HepG2 (cell line): ENCODE results near the gene ZNF433. TPM values are rescaled to one million over a fixed set of nuclear protein-coding genes. Genes with fewer than 3 reads are reported as not detected.
A peak's percentile ranks its signal among the peaks of the same experiment; 100 is the strongest.

Experiments
- ATAC-seq: fragments of 200-7000 bp; cut with Tn5 transposase; 3 replicates; pipeline ENCODE4 v1.9.1; 2020; ENCODE audit warnings: mild to moderate bottlenecking, moderate library complexity
- BruUV-seq: library from RNA; stranded (reverse); fragments of 400-500 nt; replicated peaks from 2 replicates; lab custom pipeline; 2021; lab: Mats Ljungman, UMichigan
- CTCF ChIA-PET: fragments of 300-600 bp; formaldehyde crosslinking; extraction: SDS; loops from one replicate; lab custom pipeline; 2021; ENCODE audit warnings: low total read pairs, inconsistent platforms, low intra/inter-chr PET ratio; lab: Yijun Ruan, JAX
- POLR2A ChIA-PET: fragments of 350-600 bp; sonication (Branson Sonifier 250); formaldehyde crosslinking; loops from one replicate; lab custom pipeline; 2020; ENCODE audit warnings: antibody characterized with exemption, inconsistent platforms; lab: Yijun Ruan, JAX
- DNase-seq: peaks from one replicate; pipeline ENCODE4 v3.0.0-alpha.2; 2015; ENCODE audit warnings: low spot score
- FAIRE-seq: peaks from 3 replicates; lab custom pipeline; 2011; peaks lifted over from hg19 to GRCh38; lab: Jason Lieb, UNC
- H2AFZ ChIP-seq: one replicate; pipeline ENCODE4 v1.6.1; 2011; ENCODE audit warnings: low read length, inconsistent platforms
- H3K27ac ChIP-seq: fragments of 300-600 bp; 3 replicates; pipeline ENCODE4 v1.8.0; 2011; ENCODE audit warnings: mixed run types, mild to moderate bottlenecking, mixed read lengths, low read length, inconsistent platforms; ENCODE audit not compliant: insufficient read depth; ENCODE audit errors: extremely low read length
- H3K27me3 ChIP-seq, 2 experiments: fragments of 200-600 bp in 1 of 2; 2 replicates in 1 of 2; 3 replicates in 1 of 2; pipeline versions ENCODE4 v1.6.0 to v1.8.0; 2011; ENCODE audit warnings: low read length in 2 of 2, mild to moderate bottlenecking in 2 of 2, moderate library complexity in 2 of 2, inconsistent platforms in 1 of 2; ENCODE audit not compliant: insufficient read depth in 2 of 2, control insufficient read depth in 1 of 2
- H3K36me3 ChIP-seq, 2 experiments: fragments of 200-600 bp in 1 of 2; replicated peaks in 1 of 2; 2 replicates in 1 of 2; 3 replicates in 1 of 2; pipeline versions ENCODE4 v1.5.1 to v1.8.0; 2011; ENCODE audit warnings: low read length in 2 of 2, inconsistent platforms in 1 of 2; ENCODE audit not compliant: insufficient read depth in 2 of 2, control insufficient read depth in 1 of 2
- H3K4me1 ChIP-seq: 2 replicates; pipeline ENCODE4 v1.5.1; 2012; ENCODE audit warnings: low read length, inconsistent platforms; ENCODE audit not compliant: insufficient read depth
- H3K4me2 ChIP-seq: 2 replicates; pipeline ENCODE4 v1.6.0; 2011; ENCODE audit warnings: low read depth, low read length, inconsistent platforms
- H3K4me3 ChIP-seq, 3 experiments: fragments of 200-600 bp in 1 of 3; sonication (generic), shearing (Covaris generic) in 1 of 3; replicated peaks in 1 of 3; 2 replicates each; pipeline ENCODE4 v1.5.1; 2011 to 2016; ENCODE audit warnings: low read length in 3 of 3, inconsistent platforms in 2 of 3, low read depth in 2 of 3, mild to moderate bottlenecking in 2 of 3, control low read depth in 1 of 3, mixed read lengths in 1 of 3; ENCODE audit not compliant: insufficient read depth in 1 of 3
- H3K79me2 ChIP-seq: one replicate; pipeline ENCODE4 v1.6.1; 2011; ENCODE audit warnings: low read length, inconsistent platforms; ENCODE audit not compliant: insufficient read depth
- H3K9ac ChIP-seq: 2 replicates; pipeline ENCODE4 v1.6.0; 2011; ENCODE audit warnings: mild to moderate bottlenecking, low read depth, low read length, inconsistent platforms; ENCODE audit not compliant: insufficient read depth
- H3K9me3 ChIP-seq: 2 replicates; pipeline ENCODE4 v1.5.1; 2012; ENCODE audit warnings: mild to moderate bottlenecking, low read length
- H4K20me1 ChIP-seq: 2 replicates; pipeline ENCODE4 v1.6.0; 2011; ENCODE audit warnings: inconsistent platforms, mild to moderate bottlenecking, low read length, moderate library complexity; ENCODE audit not compliant: insufficient read depth
- AHDC1 ChIP-seq: sonication (generic); formaldehyde crosslinking; IDR thresholded peaks from 2 replicates; pipeline ENCODE4 v1.5.1; 2020; ENCODE audit warnings: mild to moderate bottlenecking, missing genetic modification reagents, borderline replicate concordance
- ATF4 ChIP-seq, 2 experiments: fragments of 450-650 bp in 1 of 2; sonication (generic) in 1 of 2; formaldehyde crosslinking; IDR thresholded peaks; 2 replicates each; pipeline versions ENCODE4 v1.5.0 to v1.8.0; 2020 to 2022; ENCODE audit warnings: mild to moderate bottlenecking in 1 of 2, missing genetic modification reagents in 1 of 2
- EED ChIP-seq: sonication (generic); formaldehyde crosslinking; IDR thresholded peaks from 2 replicates; pipeline ENCODE4 v1.5.0; 2020; ENCODE audit warnings: mild to moderate bottlenecking, missing genetic modification reagents
- FOSL1 ChIP-seq: sonication (generic); formaldehyde crosslinking; IDR thresholded peaks from 2 replicates; pipeline ENCODE4 v1.9.0; 2021; ENCODE audit warnings: missing genetic modification reagents, borderline replicate concordance
- IKZF1 ChIP-seq: fragments of 450-650 bp; IDR thresholded peaks from 2 replicates; pipeline ENCODE4 v1.7.1; 2016
- JUND ChIP-seq: sonication (generic); formaldehyde crosslinking; IDR thresholded peaks from 2 replicates; pipeline ENCODE4 v1.8.0; 2022; ENCODE audit warnings: mild to moderate bottlenecking, missing genetic modification reagents
- KMT2A ChIP-seq: sonication (generic); formaldehyde crosslinking; IDR thresholded peaks from 2 replicates; pipeline ENCODE4 v1.4.0; 2020; ENCODE audit warnings: missing genetic modification reagents
- NFYB ChIP-seq: sonication (generic); formaldehyde crosslinking; IDR thresholded peaks from 2 replicates; pipeline ENCODE4 v1.4.0; 2020; ENCODE audit warnings: missing genetic modification reagents
- RAD51 ChIP-seq: fragments of 450-650 bp; IDR thresholded peaks from 2 replicates; pipeline ENCODE4 v1.6.1; 2016; ENCODE audit warnings: borderline replicate concordance
- RELA ChIP-seq: sonication (generic); formaldehyde crosslinking; IDR thresholded peaks from 2 replicates; pipeline ENCODE4 v1.4.0; 2020; ENCODE audit warnings: missing genetic modification reagents
- RXRB ChIP-seq: IDR thresholded peaks from 2 replicates; pipeline ENCODE4 v1.6.1; 2016; ENCODE audit warnings: borderline replicate concordance, missing genetic modification reagents, missing compliant biosample characterization
- SMYD3 ChIP-seq: sonication (generic); formaldehyde crosslinking; IDR thresholded peaks from 2 replicates; pipeline ENCODE4 v1.8.1; 2023; ENCODE audit warnings: mild to moderate bottlenecking, missing genetic modification reagents
- SNAPC2 ChIP-seq: sonication (generic); formaldehyde crosslinking; IDR thresholded peaks from 2 replicates; pipeline ENCODE4 v1.8.1; 2022; ENCODE audit warnings: mild to moderate bottlenecking, missing genetic modification reagents
- ZBTB21 ChIP-seq: sonication (generic); formaldehyde crosslinking; IDR thresholded peaks from 2 replicates; pipeline ENCODE4 v1.4.0; 2020; ENCODE audit warnings: missing genetic modification reagents
- ZNF260 ChIP-seq: sonication (generic); formaldehyde crosslinking; IDR thresholded peaks from 2 replicates; pipeline ENCODE4 v1.4.0; 2020; ENCODE audit warnings: missing genetic modification reagents, low read depth, mild to moderate bottlenecking, borderline replicate concordance
- ZNF549 ChIP-seq: sonication (generic); formaldehyde crosslinking; IDR thresholded peaks from 2 replicates; pipeline ENCODE4 v1.5.0; 2020; ENCODE audit warnings: missing genetic modification reagents
- ZNF569 ChIP-seq: sonication (generic); formaldehyde crosslinking; IDR thresholded peaks from 2 replicates; pipeline ENCODE4 v1.5.0; 2020; ENCODE audit warnings: mild to moderate bottlenecking, missing genetic modification reagents, moderate library complexity, borderline replicate concordance
- ZNF644 ChIP-seq: IDR thresholded peaks from 2 replicates; pipeline ENCODE4 v1.6.1; 2016; ENCODE audit warnings: low read depth
- ZNF878 ChIP-seq: sonication (generic); formaldehyde crosslinking; IDR thresholded peaks from 2 replicates; pipeline ENCODE4 v1.8.1; 2023; ENCODE audit warnings: mild to moderate bottlenecking, missing genetic modification reagents, moderate library complexity
- WGBS: methylation state at CpG from one replicate; pipeline ENCODE4 v1.1.6; 2017; ENCODE audit warnings: low lambda C conversion rate; 5-methylcytosine and 5-hydroxymethylcytosine counted together
- in situ Hi-C: cut with HindIII; loops from 2 replicates; pipeline ENCODE4 v1.10.0; 2017; ENCODE audit warnings: low pct_unique_long_range_greater_than_20kb; ENCODE audit not compliant: extremely low pct_ligation_motif_present
- intact Hi-C: fragments of 100-400 bp; cut with micrococcal nuclease; formaldehyde crosslinking; loops from one replicate; pipeline ENCODE4 v1.10.0; 2022; ENCODE audit not compliant: unreplicated experiment
- polyA plus RNA-seq, 8 experiments: library from polyadenylated mRNA; depleted of rRNA in 3 of 8; stranded (reverse) in 7 of 8; unstranded in 1 of 8; fragments of >200 nt; fragmentation: Illumina TruSeq in 4 of 8; extraction: Trizol in 4 of 8; gene quantifications; 2 replicates each; pipeline versions ENCODE4 v1.2.1 to v1.2.3, GENCODE V29; 2011 to 2016; ENCODE audit warnings: low read depth in 4 of 8, missing spikeins in 1 of 8, mixed read lengths in 1 of 8; ENCODE audit not compliant: insufficient read depth in 1 of 8
- total RNA-seq, 5 experiments: library from RNA; depleted of rRNA; stranded (reverse); fragments of >200 nt; fragmentation: Illumina TruSeq; extraction: Trizol; gene quantifications; 2 replicates each; pipeline ENCODE4 v1.2.3, GENCODE V29; 2016; ENCODE audit warnings: low read depth in 1 of 5

The ZNF433 gene
- total and polyA plus RNA-seq, 2 of the 13 experiments (the other 11 are each of a cell fraction or from before 2014, with no cell fraction given), result 1.8 to 4.9 TPM

- in situ Hi-C loops, result no loop called here
- H3K4me1 ChIP-seq, result peaks cover 24% of the 10 kb centered on the region
- H3K27ac ChIP-seq, result peak overlapping the region; percentile 17
- no peak overlapping the region for H2AFZ ChIP-seq
- peak overlapping the region; percentile 27; the same call in 1 of the 2 replicates for H3K4me2 ChIP-seq
- WGBS, result 91% methylated on average over 2 of the region's 2 CpGs
- no peaks in the 10 kb centered on the region; a peak in 1 of 5 replicates for H3K27me3 ChIP-seq
- intact Hi-C loops, result no loop called here
- ChIA-PET POLR2A (interaction anchor here (1.3 kb wide), 1 partner anchor 13 kb away, joined by 6 read pairs; the partner anchor contains the start of gene ZNF433), CTCF (no interaction called here)
- DNase-seq (peak; percentile 57), ATAC-seq (no peak), FAIRE-seq (peak; percentile 15)
- peaks cover 6 to 19% of the 10 kb centered on the region in 2 experiments; a peak in 3 of 5 replicates for H3K36me3 ChIP-seq
- H3K9ac ChIP-seq, result no peak overlapping the region
- H4K20me1 ChIP-seq, result no peaks in the 10 kb centered on the region
- no peaks in the 10 kb centered on the region for H3K79me2 ChIP-seq
- no peak overlapping the region for H3K4me3 ChIP-seq
- no peaks in the 10 kb centered on the region for H3K9me3 ChIP-seq
- BruUV-seq, result no TSS peak
- TF ChIP-seq ZBTB21 (CRISPR knock-in tag), result no peak
- no peak for TF ChIP-seq RAD51
- no peak for TF ChIP-seq RELA
- TF ChIP-seq ZNF644 (CRISPR knock-in tag), result peak; percentile 68
- peak; percentile 83; the same call in 1 of the 2 replicates for TF ChIP-seq AHDC1 (CRISPR knock-in tag)
- no peak for TF ChIP-seq IKZF1
- TF ChIP-seq SMYD3, result no peak
- no peak for TF ChIP-seq NFYB (CRISPR knock-in tag)
- no peak for TF ChIP-seq ZNF549 (CRISPR knock-in tag)
- no peak for TF ChIP-seq SNAPC2 (CRISPR knock-in tag)
- peak; percentile 84 for TF ChIP-seq FOSL1
- no peak for TF ChIP-seq ZNF260 (CRISPR knock-in tag)
- no peak for TF ChIP-seq KMT2A (CRISPR knock-in tag)
- no peak for TF ChIP-seq EED (CRISPR knock-in tag)
- TF ChIP-seq ATF4 (CRISPR knock-in tag; IDR thresholded peaks at IDR 0.05), result peak in 1 of 2 experiments; percentile 91; a peak in 2 of 4 replicates
- TF ChIP-seq ZNF569 (CRISPR knock-in tag), result no peak
- peak; percentile 83; the same call in 1 of the 2 replicates for TF ChIP-seq RXRB (CRISPR knock-in tag)
- peak; percentile 58; the same call in 1 of the 2 replicates for TF ChIP-seq ZNF878 (CRISPR knock-in tag)
- TF ChIP-seq JUND (CRISPR knock-in tag), result peak; percentile 81
Measured at GRCh38 chr19:12047868-12048267, 12.4 kb upstream of the ZNF433 start.
